ENCODE results near the gene LAYN. TPM values are rescaled to one million over a fixed set of nuclear protein-coding genes. Genes with fewer than 3 reads are reported as not detected.
A peak's percentile ranks its signal among the peaks of the same experiment; 100 is the strongest.

Gene LAYN
- total and polyA plus RNA-seq, 2 donors (not counting 3 experiments of a cell fraction or from before 2014, with no cell fraction given): 0.92 to 2.2 TPM

GRCh38 chr11:111582881-111583280 is 42.4 kb downstream of the LAYN start:
- Histone ChIP-seq H3K4me3 (replicated peaks in 1 of 3; ENCODE audit: insufficient read depth in 1 of 3, low read depth in 1 of 3, low read length in 3 of 3) (no peak overlapping the region), H4K20me1 (replicated peaks; ENCODE audit: control insufficient read depth, extremely low read depth, insufficient read depth, low read length) (no peaks in the 10 kb centered on the region), H3K9me3 (replicated peaks; ENCODE audit: control insufficient read depth, insufficient read depth, low read length) (no peaks in the 10 kb centered on the region), H3K9me1 (replicated peaks; ENCODE audit: control insufficient read depth, extremely low read depth, insufficient read depth, low read length) (no peaks in the 10 kb centered on the region), H3K27me3 (ENCODE audit: control insufficient read depth in 2 of 2, insufficient read depth in 2 of 2, low read length in 2 of 2) (no peaks in the 10 kb centered on the region), H3K36me3 (ENCODE audit: control insufficient read depth in 2 of 2, extremely low read depth in 1 of 2, insufficient read depth in 2 of 2, low read length in 2 of 2) (no peaks in the 10 kb centered on the region), H3K27ac (ENCODE audit: insufficient read depth, low read depth, low read length) (no peak overlapping the region), H3K9ac (replicated peaks; ENCODE audit: extremely low read depth, insufficient read depth, low read length) (no peak overlapping the region), H3K79me2 (ENCODE audit: control insufficient read depth, insufficient read depth, low read length) (no peaks in the 10 kb centered on the region), H2AFZ (ENCODE audit: low read depth, low read length) (no peak overlapping the region), H3K4me2 (ENCODE audit: insufficient read depth, low read length) (no peak overlapping the region), H3K4me1 (ENCODE audit: control insufficient read depth, extremely low read depth, insufficient read depth, low read length) (peaks cover 8% of the 10 kb centered on the region)
- FAIRE-seq (no peak), DNase-seq (ENCODE audit: low read depth, low spot score) (peak; percentile 45)
- dilution Hi-C loops (cut with MboI; ENCODE audit: extremely low pct_ligation_motif_present, low sequenced_read_pairs): no loop called here
- intact Hi-C loops (cut with micrococcal nuclease): no loop called here
- BruUV-seq (replicated peaks): no TSS peak
- CTCF ChIA-PET: interaction anchor here (1.1 kb wide), 1 partner anchor 195 kb away, joined by 6 read pairs; no protein-coding TSS in a partner anchor
- POLR2A ChIA-PET: interaction anchor here (0.6 kb wide), 1 partner anchor 354 kb away, joined by 10 read pairs; the partner anchor contains the start of gene DIXDC1
- TF ChIP-seq MAX (IDR thresholded peaks at IDR 0.05; ENCODE audit: insufficient read depth, insufficient read length): no peak
- TF ChIP-seq POLR2A (IDR thresholded peaks at IDR 0.05; ENCODE audit: low read depth, low read length): no peak
- TF ChIP-seq GATA2 (IDR thresholded peaks at IDR 0.05; ENCODE audit: insufficient read depth, insufficient read length, low read depth, low read length): no peak
- no peak for TF ChIP-seq MYC (IDR thresholded peaks at IDR 0.05; ENCODE audit: low read depth, low read length)
- TF ChIP-seq, protein P1, sequence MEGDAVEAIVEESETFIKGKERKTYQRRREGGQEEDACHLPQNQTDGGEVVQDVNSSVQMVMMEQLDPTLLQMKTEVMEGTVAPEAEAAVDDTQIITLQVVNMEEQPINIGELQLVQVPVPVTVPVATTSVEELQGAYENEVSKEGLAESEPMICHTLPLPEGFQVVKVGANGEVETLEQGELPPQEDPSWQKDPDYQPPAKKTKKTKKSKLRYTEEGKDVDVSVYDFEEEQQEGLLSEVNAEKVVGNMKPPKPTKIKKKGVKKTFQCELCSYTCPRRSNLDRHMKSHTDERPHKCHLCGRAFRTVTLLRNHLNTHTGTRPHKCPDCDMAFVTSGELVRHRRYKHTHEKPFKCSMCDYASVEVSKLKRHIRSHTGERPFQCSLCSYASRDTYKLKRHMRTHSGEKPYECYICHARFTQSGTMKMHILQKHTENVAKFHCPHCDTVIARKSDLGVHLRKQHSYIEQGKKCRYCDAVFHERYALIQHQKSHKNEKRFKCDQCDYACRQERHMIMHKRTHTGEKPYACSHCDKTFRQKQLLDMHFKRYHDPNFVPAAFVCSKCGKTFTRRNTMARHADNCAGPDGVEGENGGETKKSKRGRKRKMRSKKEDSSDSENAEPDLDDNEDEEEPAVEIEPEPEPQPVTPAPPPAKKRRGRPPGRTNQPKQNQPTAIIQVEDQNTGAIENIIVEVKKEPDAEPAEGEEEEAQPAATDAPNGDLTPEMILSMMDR (IDR thresholded peaks at IDR 0.05; ENCODE audit: extremely low read depth in 1 of 2, insufficient read depth in 1 of 2, low read depth in 1 of 2, low read length in 2 of 2): no peak
- TF ChIP-seq EZH2 (IDR thresholded peaks at IDR 0.05; ENCODE audit: borderline replicate concordance, low read depth, low read length, severe bottlenecking): no peak
- no peak for TF ChIP-seq POLR2AphosphoS5 (IDR thresholded peaks at IDR 0.05; ENCODE audit: insufficient read depth, low read depth, low read length)
- TF ChIP-seq JUN (IDR thresholded peaks at IDR 0.05; ENCODE audit: borderline replicate concordance, insufficient read depth, insufficient read length, low read depth): no peak
- TF ChIP-seq FOS (IDR thresholded peaks at IDR 0.05; ENCODE audit: borderline replicate concordance, insufficient read depth, low read length): no peak
